NCI-H1105 treated with DMSO at 0.1 percent for 48 hours (cell line): Measurements from ENCODE around the gene PLXND1.

ENCODE experiments used
- DNase-seq: peaks from one replicate; lab custom pipeline; 2025; lab: John Stamatoyannopoulos, UW

PLXND1 gene

DNA sequence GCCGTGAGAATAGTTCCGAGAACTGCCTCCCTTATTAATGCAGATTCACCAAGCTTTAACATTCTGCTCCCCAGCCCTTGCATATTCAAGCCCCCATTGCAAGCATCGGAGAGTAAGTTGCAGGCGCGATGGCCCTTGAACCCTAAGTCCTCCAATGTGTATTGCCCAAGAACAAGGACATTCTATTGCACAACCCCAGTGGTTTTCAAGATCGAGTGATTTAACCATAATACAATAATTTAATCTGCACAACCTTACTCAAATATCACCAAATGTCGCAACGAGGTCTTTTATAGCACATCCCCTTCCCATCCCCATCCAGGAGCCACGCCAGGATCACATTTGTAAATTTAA, 21.7 kb upstream of the PLXND1 start:
- DNase-seq = no peak

GRCh38 chr3:129627350-129628168, 21.1 kb upstream of the PLXND1 start:
- peak; percentile 89 for DNase-seq

DNA sequence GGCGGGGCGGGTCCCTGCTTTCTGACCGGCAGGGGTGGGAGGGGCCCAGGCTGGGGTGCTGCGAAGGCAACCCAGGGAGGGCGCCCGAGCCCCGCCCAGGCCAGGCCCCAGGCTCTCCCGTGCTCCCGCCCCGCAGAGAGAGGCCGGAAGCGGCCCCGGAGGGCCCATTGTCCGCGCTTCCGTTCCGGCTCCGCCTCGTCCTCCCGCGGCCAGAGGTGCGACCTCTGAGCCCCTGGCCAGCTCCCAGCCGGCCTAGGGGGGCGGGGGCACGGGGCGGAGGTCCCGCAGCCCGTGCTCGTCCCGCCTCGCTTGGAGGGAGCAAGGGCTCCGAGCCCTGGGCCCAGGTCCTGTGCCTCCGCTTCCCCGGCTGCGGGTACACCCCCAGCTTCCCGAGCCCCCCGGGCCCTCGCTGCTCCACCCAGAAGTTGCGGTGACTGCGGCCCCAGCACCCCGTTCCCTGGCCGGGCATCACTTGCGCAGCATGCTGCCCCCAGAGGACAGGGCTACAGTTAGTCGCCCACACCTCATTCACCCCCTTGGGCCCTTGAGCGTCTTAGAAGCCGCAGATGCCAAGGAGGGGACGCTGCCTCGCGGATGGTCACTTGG, 20.4 kb upstream of the PLXND1 start:
- peak; percentile 81 for DNase-seq

- no peak for DNase-seq
Measured at GRCh38 chr3:129625072-129625874, 18.8 kb upstream of the PLXND1 start.

DNA sequence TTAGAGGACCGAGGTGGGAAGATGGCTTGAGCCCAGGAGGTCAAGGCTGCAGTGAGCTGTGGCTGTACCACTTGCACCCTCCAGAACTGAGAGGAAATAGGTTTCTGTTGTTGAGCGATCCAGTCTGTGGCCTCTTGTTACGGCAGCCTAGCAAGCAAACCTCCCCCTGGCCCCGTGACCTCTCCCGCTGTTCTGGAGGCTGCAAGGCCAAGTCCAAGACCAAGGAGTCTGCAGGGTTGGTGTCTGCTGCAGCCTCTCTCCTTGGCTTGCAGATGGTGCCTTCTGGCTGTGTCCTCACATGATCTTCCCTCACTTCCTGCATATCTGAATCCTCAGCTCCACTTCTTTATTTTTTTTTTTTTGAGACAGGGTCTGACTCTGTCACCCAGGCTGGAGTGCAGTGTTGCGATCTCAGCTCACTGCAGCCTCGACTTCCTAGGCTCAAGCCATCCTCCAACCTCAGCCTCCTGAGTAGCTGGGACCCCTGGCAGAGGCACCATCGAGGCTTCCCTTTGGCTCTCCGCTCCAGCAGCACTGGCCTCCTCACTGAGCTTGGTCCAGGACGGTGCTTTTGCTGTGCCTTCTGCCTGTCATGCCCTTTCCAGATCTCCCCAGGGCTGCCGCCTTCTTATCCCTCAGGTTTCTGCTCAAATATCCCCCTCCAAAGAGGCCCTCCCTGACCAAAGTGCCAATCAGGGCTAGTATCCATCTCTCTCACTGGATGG, 18.0 kb upstream of the PLXND1 start:
- DNase-seq = no peak

GRCh38 chr3:129623447-129624118, 17.1 kb upstream of the PLXND1 start:
- no peak for DNase-seq

DNA sequence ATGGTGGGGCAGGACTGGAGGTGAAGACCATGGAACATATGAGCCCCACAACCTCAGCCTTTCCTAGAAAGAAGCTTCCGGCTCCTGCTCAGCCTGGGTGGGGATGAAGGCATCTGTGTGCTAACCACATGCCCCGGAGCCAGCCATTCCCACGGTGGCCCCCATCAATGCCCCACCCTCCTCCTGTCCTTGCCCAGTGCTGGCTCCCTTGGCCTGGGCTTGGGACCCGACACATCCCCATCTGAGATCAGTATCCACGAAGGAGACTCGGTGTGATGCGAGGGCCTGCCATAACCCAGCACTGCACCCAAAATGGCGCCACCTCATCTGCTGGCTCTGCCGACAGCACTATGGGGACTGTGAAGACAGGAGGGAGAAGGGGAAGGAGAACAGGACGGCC, 16.5 kb upstream of the PLXND1 start:
- no peak for DNase-seq

DNA sequence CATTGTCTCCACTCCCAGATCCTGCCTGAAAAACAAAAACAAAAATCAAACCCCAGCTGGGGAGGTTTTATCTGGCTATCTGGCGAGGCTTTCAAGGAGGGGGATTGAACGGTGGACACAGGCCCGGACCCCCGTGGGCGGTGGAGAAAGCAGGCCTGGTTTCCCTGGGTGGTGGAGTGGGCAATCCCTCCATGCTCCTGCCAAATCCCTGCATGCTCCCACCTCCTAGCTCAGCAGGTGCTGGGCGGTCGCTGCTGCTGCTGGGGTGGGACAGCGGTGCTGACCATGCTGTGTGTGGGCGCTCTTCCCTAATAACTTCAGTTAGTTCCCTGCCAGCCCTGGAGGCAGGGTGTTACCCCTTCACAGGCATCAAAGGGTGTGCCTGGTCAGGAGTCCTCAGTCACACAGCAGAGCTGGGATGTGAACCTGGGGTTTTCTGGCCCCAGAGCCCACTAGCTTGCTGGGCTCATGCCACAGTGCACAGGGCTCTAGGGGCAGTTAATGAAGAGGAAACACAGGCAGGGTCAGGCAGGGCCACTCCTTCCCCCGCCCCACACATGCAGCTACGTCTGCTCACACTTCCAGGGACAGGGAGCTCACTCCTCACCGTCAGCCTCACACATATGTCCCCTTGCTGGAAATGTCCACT, 15.9 kb upstream of the PLXND1 start:
- DNase-seq = no peak

DNA sequence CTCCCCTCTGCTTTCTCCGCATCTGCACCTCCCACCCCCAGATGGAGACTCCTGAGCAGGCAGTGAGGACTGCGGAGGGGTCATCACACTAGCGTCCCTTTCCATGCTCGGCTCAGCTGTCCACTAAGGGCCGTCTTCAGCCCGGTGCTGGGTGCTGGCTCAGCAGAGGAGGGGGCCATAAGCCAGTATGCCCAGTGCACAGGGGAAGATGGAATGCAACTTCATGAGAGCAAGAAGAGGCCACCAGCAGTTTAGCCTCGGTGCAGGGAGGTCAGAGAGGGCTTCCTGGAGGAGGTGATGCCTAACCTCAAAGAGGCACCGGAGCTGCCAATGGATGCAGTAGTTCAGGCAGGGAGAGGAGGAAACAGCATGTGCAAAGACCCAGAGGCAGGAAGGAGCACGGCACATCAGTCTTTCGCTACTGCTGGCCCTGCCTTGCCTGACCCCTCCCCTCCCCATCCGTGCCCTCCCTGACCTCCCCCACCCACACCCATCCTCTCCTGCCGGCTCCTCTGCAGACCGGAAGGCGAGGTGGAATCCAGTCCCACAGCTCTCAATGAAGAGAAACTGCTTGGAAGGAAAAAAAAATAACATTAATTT, 15.2 kb upstream of the PLXND1 start:
- no peak for DNase-seq

GRCh38 chr3:129620828-129621559, 14.5 kb upstream of the PLXND1 start:
- DNase-seq = no peak

- DNase-seq = no peak
Measured at GRCh38 chr3:129619726-129620162, 13.3 kb upstream of the PLXND1 start.

DNA sequence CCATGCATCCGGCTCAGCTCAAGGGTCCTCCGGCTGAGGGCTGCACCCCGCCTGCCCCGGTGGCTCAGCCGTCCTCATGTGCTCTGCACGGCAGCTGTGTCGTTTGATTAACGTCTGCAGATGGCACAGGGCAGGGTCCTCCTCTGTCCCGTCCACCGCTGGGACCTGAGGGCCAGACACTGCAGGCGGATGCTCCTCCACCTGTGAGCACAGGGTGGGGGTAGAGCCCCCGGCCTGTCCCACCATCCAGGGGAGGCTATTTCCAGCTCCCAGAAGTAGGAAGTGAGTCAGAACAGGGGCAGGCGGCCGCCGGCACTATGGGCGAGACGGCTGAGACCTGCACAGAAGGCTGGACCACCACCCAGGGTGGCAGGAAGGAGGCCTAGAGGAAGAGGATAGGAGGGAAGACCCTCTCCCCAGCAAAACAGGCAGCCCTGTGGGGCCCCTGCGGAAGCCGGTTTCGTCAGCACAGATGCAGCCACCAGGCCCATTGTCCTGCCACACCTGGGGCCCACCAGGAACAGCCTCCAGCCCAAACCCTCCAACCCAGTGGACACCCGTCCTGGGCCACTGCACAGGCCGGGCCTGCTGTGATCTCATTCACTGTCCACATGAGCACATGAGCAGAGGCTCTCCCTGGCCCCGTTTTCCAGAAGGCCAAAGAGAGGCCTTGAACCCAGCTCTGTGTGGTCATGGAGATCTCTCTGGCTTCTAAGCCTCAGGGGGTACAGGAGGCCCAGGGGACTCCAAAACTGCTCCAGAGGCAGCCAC, 12.6 kb upstream of the PLXND1 start:
- DNase-seq = no peak

DNA sequence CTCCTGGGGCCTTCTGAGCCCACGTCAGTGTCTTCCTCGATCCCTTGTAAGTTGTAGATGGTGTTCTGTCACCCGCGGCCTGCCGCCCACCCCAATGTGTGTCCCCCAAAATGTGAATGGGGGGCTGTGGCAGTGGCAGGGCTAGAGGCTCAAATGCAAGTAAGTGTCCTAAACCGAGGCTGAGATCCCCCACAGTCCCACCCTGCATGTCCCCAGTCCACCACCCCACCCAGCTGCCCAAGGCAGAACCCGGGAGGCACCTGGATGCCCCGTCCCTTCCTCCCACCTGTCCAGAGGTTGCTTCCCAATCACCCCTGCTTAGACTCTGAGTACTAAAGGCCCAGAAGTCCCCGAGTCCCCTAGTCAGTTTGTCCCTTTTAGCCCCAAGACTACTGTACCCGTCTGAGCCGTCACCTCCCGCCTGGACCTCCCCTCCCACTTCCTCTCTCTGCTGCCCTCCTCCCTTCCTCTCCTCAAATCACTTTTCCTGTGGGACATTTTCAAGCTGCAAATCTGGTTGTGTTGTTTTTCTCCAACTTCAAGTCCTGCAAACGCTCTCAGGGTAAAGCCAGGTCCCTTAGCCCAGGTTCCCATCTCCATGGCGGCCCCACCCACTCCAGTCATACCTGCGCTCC, 11.8 kb upstream of the PLXND1 start:
- no peak for DNase-seq

GRCh38 chr3:129617381-129618185, 11.1 kb upstream of the PLXND1 start:
- no peak for DNase-seq

DNA sequence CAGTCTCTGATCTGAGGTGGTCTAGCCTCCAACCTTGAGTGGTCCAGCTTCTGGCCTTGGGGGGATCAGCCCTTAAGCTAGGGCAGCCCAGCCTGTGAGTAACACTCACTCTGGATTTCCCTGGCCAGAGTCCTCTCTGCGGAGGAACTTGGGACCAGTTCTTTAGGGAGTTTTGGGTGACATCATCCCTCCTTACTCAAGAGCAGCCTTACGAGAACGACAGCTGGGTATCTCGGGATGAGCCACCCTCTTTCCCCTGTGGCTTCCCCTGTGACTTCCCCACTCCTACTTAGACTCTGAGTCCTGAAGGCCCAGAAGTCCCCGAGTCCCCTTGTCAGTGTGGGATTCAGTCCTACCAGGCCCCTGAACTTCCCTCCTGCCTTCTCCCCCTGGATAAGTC, 10.2 kb upstream of the PLXND1 start:
- DNase-seq = no peak

DNA sequence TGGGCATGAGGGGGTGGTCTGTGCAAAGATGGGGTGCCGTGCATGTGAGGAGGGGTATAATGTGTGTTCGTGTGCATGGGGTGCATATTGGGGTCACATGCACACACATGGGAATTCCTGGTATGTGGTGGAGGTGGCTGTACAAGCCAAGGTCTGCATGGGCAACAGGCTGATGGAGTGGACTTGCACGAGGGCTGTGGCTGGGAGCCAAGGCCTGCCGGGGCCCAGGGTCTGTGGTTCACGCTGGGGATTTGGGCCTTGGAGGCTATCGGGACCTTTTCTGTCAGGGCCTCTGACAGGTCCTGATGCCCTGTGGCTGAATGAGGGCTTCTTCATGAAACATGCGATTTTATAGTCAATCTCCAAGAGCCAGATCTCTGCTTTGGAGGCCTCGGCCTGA, 9.8 kb upstream of the PLXND1 start:
- DNase-seq = no peak

- no peak for DNase-seq
Measured at GRCh38 chr3:129615751-129616281, 9.3 kb upstream of the PLXND1 start.

DNA sequence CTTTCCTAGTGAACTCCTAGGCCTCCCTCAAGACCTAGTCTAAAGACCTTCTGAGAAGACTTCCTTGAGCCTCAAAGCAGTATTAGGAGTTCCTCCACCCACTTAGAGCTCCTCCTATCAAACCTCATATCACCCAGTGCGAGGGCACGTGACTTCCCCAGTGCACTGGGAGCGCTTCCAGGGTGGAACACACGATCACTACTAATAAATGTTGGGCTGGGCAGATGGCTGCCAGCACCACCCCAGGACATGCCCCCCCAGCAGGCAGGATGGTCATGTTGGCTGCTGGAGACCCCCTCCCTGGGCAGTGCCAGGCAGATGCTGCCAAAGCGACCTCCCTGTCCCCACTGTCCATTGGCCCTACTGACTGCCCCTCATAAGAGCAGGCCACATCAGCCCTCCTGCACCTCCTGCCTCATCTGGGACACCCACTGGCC, 8.5 kb upstream of the PLXND1 start:
- no peak for DNase-seq
